GM10266 (cell line): ENCODE measurements around the gene CLCA2.

ENCODE experiments used
- DNase-seq: peaks from one replicate; pipeline ENCODE4 v3.0.0; 2012; ENCODE audit errors: extremely low spot score
- TF ChIP-seq, protein P1 (sequence below): IDR thresholded peaks from 2 replicates; pipeline ENCODE4 v1.5.1; 2012; ENCODE audit warnings: mild to moderate bottlenecking, low read depth; ENCODE audit not compliant: control insufficient read depth, insufficient read depth; ENCODE audit errors: missing control alignments

The CLCA2 gene

GRCh38 chr1:86504895-86505563 lies 81.1 kb downstream of the CLCA2 start:
- TF ChIP-seq, protein P1, sequence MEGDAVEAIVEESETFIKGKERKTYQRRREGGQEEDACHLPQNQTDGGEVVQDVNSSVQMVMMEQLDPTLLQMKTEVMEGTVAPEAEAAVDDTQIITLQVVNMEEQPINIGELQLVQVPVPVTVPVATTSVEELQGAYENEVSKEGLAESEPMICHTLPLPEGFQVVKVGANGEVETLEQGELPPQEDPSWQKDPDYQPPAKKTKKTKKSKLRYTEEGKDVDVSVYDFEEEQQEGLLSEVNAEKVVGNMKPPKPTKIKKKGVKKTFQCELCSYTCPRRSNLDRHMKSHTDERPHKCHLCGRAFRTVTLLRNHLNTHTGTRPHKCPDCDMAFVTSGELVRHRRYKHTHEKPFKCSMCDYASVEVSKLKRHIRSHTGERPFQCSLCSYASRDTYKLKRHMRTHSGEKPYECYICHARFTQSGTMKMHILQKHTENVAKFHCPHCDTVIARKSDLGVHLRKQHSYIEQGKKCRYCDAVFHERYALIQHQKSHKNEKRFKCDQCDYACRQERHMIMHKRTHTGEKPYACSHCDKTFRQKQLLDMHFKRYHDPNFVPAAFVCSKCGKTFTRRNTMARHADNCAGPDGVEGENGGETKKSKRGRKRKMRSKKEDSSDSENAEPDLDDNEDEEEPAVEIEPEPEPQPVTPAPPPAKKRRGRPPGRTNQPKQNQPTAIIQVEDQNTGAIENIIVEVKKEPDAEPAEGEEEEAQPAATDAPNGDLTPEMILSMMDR, result no peak
- no peak for DNase-seq

- no peak for DNase-seq
- TF ChIP-seq, protein P1, result no peak
Measured at GRCh38 chr1:86505564-86505902, 81.6 kb downstream of the CLCA2 start.
